Dendritic cell treated with granulocyte-macrophage colony-stimulating factor and Interleukin-4, amounts not matched to agents 40 ng/mL and 50 ng/mL, for 4 days (primary cell): ENCODE results near the gene SNX30.

Experiments used
- H3K27ac Mint-ChIP-seq: one replicate; pipeline ENCODE4 v1.8.0; 2022; ENCODE audit warnings: mild to moderate bottlenecking, mixed read lengths
- H3K27me3 Mint-ChIP-seq: one replicate; pipeline ENCODE4 v1.8.0; 2022; ENCODE audit warnings: mild to moderate bottlenecking, mixed read lengths
- H3K36me3 Mint-ChIP-seq: one replicate; pipeline ENCODE4 v1.8.0; 2022; ENCODE audit warnings: low read depth, mixed read lengths
- H3K4me1 Mint-ChIP-seq: one replicate; pipeline ENCODE4 v1.8.0; 2022; ENCODE audit warnings: low read depth, mixed read lengths
- H3K4me3 Mint-ChIP-seq: one replicate; pipeline ENCODE4 v1.8.0; 2022; ENCODE audit warnings: mild to moderate bottlenecking, moderate library complexity, mixed read lengths
- H3K9me3 Mint-ChIP-seq: one replicate; pipeline ENCODE4 v1.8.0; 2022; ENCODE audit warnings: mixed read lengths
- intact Hi-C: fragments of 100-400 bp; cut with micrococcal nuclease; formaldehyde crosslinking; loops from one replicate; pipeline ENCODE4 v1.15.0; 2022

The SNX30 gene

GRCh38 chr9:112866662-112867274 is 116.2 kb downstream of the SNX30 start:
- Mint-ChIP-seq H3K9me3 (no peaks in the 10 kb centered on the region), H3K27ac (peak overlapping the region; percentile 98), H3K4me3 (peak overlapping the region; percentile 79), H3K36me3 (peaks cover 69% of the 10 kb centered on the region), H3K4me1 (peaks cover 99% of the 10 kb centered on the region), H3K27me3 (no peaks in the 10 kb centered on the region)
- intact Hi-C loops: loop anchor here (1.0 to 10.0 kb wide), 2 partner anchors 8 to 112 kb away; partner anchors contain the start of gene SNX30

- Mint-ChIP-seq H3K4me1 (peaks cover 99% of the 10 kb centered on the region), H3K36me3 (peaks cover 69% of the 10 kb centered on the region), H3K9me3 (no peaks in the 10 kb centered on the region), H3K27ac (peak overlapping the region; percentile 98), H3K4me3 (peak overlapping the region; percentile 79), H3K27me3 (no peaks in the 10 kb centered on the region)
- intact Hi-C loops: loop anchor here (1.0 to 10.0 kb wide), 2 partner anchors 9 to 113 kb away; partner anchors contain the start of gene SNX30
Observed at GRCh38 chr9:112867275-112867991, 116.9 kb downstream of the SNX30 start.

- Mint-ChIP-seq H3K27ac (peak overlapping the region; percentile 98), H3K9me3 (no peaks in the 10 kb centered on the region), H3K36me3 (peaks cover 69% of the 10 kb centered on the region), H3K4me3 (peak overlapping the region; percentile 79), H3K4me1 (peaks cover 96% of the 10 kb centered on the region), H3K27me3 (no peaks in the 10 kb centered on the region)
- intact Hi-C loops: loop anchor here (10.0 kb wide), 1 partner anchor 114 kb away; the partner anchor contains the start of gene SNX30
Observed at GRCh38 chr9:112868461-112868860, 117.9 kb downstream of the SNX30 start.

GRCh38 chr9:112869041-112869529 is 118.5 kb downstream of the SNX30 start:
- no peaks in the 10 kb centered on the region for H3K9me3 Mint-ChIP-seq
- H3K4me3 Mint-ChIP-seq: peak overlapping the region; percentile 6
- H3K27ac Mint-ChIP-seq: peak overlapping the region; percentile 98
- H3K27me3 Mint-ChIP-seq: no peaks in the 10 kb centered on the region
- H3K4me1 Mint-ChIP-seq: peaks cover 90% of the 10 kb centered on the region
- peaks cover 69% of the 10 kb centered on the region for H3K36me3 Mint-ChIP-seq
- intact Hi-C loops: loop anchor here (10.0 kb wide), 1 partner anchor 114 kb away; the partner anchor contains the start of gene SNX30

GRCh38 chr9:112869917-112870316 is 119.4 kb downstream of the SNX30 start:
- peaks cover 82% of the 10 kb centered on the region for H3K4me1 Mint-ChIP-seq
- peak overlapping the region; percentile 98 for H3K27ac Mint-ChIP-seq
- H3K9me3 Mint-ChIP-seq: no peaks in the 10 kb centered on the region
- no peaks in the 10 kb centered on the region for H3K27me3 Mint-ChIP-seq
- no peak overlapping the region for H3K4me3 Mint-ChIP-seq
- H3K36me3 Mint-ChIP-seq: peaks cover 65% of the 10 kb centered on the region
- intact Hi-C loops: loop anchor here (10.0 kb wide), 1 partner anchor 115 kb away; the partner anchor contains the start of gene SNX30

- Mint-ChIP-seq H3K36me3 (peaks cover 64% of the 10 kb centered on the region), H3K4me1 (peaks cover 76% of the 10 kb centered on the region)
Observed at GRCh38 chr9:112870556-112870955, 120.0 kb downstream of the SNX30 start.

GRCh38 chr9:112872019-112872418 is 121.5 kb downstream of the SNX30 start:
- Mint-ChIP-seq H3K27ac (peak overlapping the region; percentile 98), H3K4me3 (no peak overlapping the region), H3K36me3 (peaks cover 64% of the 10 kb centered on the region)

More at GRCh38 chr9:112870556-112870955, 120.0 kb downstream of the SNX30 start:
- Mint-ChIP-seq H3K4me3 (no peak overlapping the region), H3K27me3 (no peaks in the 10 kb centered on the region), H3K9me3 (no peaks in the 10 kb centered on the region), H3K27ac (peak overlapping the region; percentile 98)
- intact Hi-C loops: no loop called here

GRCh38 chr9:112873773-112874405 is 123.3 kb downstream of the SNX30 start:
- Mint-ChIP-seq H3K27ac (no peak overlapping the region), H3K9me3 (no peaks in the 10 kb centered on the region), H3K4me1 (peaks cover 49% of the 10 kb centered on the region), H3K4me3 (no peak overlapping the region), H3K27me3 (no peaks in the 10 kb centered on the region), H3K36me3 (peaks cover 63% of the 10 kb centered on the region)
- intact Hi-C loops: no loop called here

More at GRCh38 chr9:112872019-112872418, 121.5 kb downstream of the SNX30 start:
- Mint-ChIP-seq H3K4me1 (peaks cover 61% of the 10 kb centered on the region), H3K9me3 (no peaks in the 10 kb centered on the region), H3K27me3 (no peaks in the 10 kb centered on the region)
- intact Hi-C loops: no loop called here

GRCh38 chr9:112878752-112879151 is 128.2 kb downstream of the SNX30 start:
- no peak overlapping the region for H3K27ac Mint-ChIP-seq
- no peaks in the 10 kb centered on the region for H3K27me3 Mint-ChIP-seq
- no peaks in the 10 kb centered on the region for H3K9me3 Mint-ChIP-seq
- intact Hi-C loops: no loop called here
- no peak overlapping the region for H3K4me3 Mint-ChIP-seq
- peaks cover 34% of the 10 kb centered on the region for H3K4me1 Mint-ChIP-seq
- peaks cover 69% of the 10 kb centered on the region for H3K36me3 Mint-ChIP-seq

- intact Hi-C loops: no loop called here
- Mint-ChIP-seq H3K4me1 (peaks cover 52% of the 10 kb centered on the region), H3K4me3 (no peak overlapping the region), H3K27ac (no peak overlapping the region), H3K9me3 (no peaks in the 10 kb centered on the region), H3K36me3 (peaks cover 67% of the 10 kb centered on the region), H3K27me3 (no peaks in the 10 kb centered on the region)
Observed at GRCh38 chr9:112880650-112881049, 130.1 kb downstream of the SNX30 start.

- H3K9me3 Mint-ChIP-seq: no peaks in the 10 kb centered on the region
- H3K27me3 Mint-ChIP-seq: no peaks in the 10 kb centered on the region
- H3K27ac Mint-ChIP-seq: no peak overlapping the region
- H3K36me3 Mint-ChIP-seq: peaks cover 64% of the 10 kb centered on the region
- peaks cover 59% of the 10 kb centered on the region for H3K4me1 Mint-ChIP-seq
- H3K4me3 Mint-ChIP-seq: no peak overlapping the region
- intact Hi-C loops: no loop called here
Observed at GRCh38 chr9:112881331-112881730, 130.8 kb downstream of the SNX30 start.

- Mint-ChIP-seq H3K4me1 (peaks cover 79% of the 10 kb centered on the region), H3K4me3 (no peak overlapping the region), H3K9me3 (no peaks in the 10 kb centered on the region), H3K36me3 (peaks cover 41% of the 10 kb centered on the region), H3K27ac (no peak overlapping the region), H3K27me3 (no peaks in the 10 kb centered on the region)
- intact Hi-C loops: no loop called here
Observed at GRCh38 chr9:112884101-112884500, 133.5 kb downstream of the SNX30 start.

- no peak overlapping the region for H3K27ac Mint-ChIP-seq
- H3K27me3 Mint-ChIP-seq: peaks cover 3% of the 10 kb centered on the region
- no peak overlapping the region for H3K4me3 Mint-ChIP-seq
- peaks cover 85% of the 10 kb centered on the region for H3K4me1 Mint-ChIP-seq
- H3K9me3 Mint-ChIP-seq: no peaks in the 10 kb centered on the region
- intact Hi-C loops: loop anchor here (5.0 kb wide), 1 partner anchor 127 kb away; no protein-coding TSS in a partner anchor
- peaks cover 41% of the 10 kb centered on the region for H3K36me3 Mint-ChIP-seq
Observed at GRCh38 chr9:112884721-112885120, 134.2 kb downstream of the SNX30 start.
